ENCODE data around the gene HSF4. TPM values are rescaled to one million over a fixed set of nuclear protein-coding genes. Genes with fewer than 3 reads are reported as not detected.
"Not testable (repeated sequence)": the region's sequence is repeated elsewhere in the genome, so short reads cannot be mapped to it uniquely, and the experiment has no call there.

Gene HSF4
- total RNA-seq, 1 experiment from 2014 or later = 2.2 TPM

DNA sequence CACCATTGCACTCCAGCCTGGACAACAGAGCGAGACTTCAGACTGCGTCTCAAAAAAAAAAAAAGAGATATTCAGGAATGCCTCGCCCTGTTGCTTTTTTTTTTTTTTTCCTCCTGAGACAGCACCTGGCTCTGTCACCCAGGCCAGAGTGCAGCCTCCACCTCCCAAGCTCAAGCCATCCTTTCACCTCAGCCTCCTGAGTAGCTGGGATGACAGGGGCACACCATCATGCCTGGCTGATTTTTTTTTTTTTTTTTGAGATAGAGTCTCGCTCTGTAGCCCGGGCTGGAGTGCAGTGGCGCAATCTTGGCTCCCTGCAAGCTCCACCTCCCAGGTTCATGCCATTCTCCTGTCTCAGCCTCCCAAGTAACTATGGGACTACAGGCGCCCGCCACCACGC is 46.8 kb upstream of the HSF4 start:
- CTCF ChIA-PET = interaction anchor here (0.6 to 4.0 kb wide), 5 partner anchors 14 to 387 kb away, joined by 3 to 28 read pairs (median 4); no protein-coding TSS in a partner anchor
- Mint-ChIP-seq H3K27me3 (ENCODE audit: low read depth) (no peaks in the 10 kb centered on the region), H3K4me1 (peaks cover 7% of the 10 kb centered on the region; the same call in 1 of the 2 replicates), H3K4me3 (no peak overlapping the region), H3K27ac (no peak overlapping the region), H3K36me3 (peaks cover 7% of the 10 kb centered on the region; the same call in 1 of the 2 replicates), H3K9me3 (no peaks in the 10 kb centered on the region)
- TF ChIP-seq CBFB (CRISPR knock-in tag; IDR thresholded peaks at IDR 0.05; ENCODE audit: low read depth) (no peak), CREM (CRISPR knock-in tag; IDR thresholded peaks at IDR 0.05) (no peak), SP1 (CRISPR knock-in tag; conservative IDR thresholded peaks at IDR 0.05) (no peak), ZNF396 (CRISPR knock-in tag; IDR thresholded peaks at IDR 0.05; ENCODE audit: borderline replicate concordance) (no peak), NFATC4 (CRISPR knock-in tag; IDR thresholded peaks at IDR 0.05) (no peak), ZNF121 (CRISPR knock-in tag; IDR thresholded peaks at IDR 0.05) (no peak), FOXP1 (CRISPR knock-in tag; IDR thresholded peaks at IDR 0.05; ENCODE audit: borderline replicate concordance) (no peak), CREB1 (CRISPR knock-in tag; IDR thresholded peaks at IDR 0.05) (no peak), NR1H2 (CRISPR knock-in tag; IDR thresholded peaks at IDR 0.05) (no peak)
- TF ChIP-seq, protein P1, sequence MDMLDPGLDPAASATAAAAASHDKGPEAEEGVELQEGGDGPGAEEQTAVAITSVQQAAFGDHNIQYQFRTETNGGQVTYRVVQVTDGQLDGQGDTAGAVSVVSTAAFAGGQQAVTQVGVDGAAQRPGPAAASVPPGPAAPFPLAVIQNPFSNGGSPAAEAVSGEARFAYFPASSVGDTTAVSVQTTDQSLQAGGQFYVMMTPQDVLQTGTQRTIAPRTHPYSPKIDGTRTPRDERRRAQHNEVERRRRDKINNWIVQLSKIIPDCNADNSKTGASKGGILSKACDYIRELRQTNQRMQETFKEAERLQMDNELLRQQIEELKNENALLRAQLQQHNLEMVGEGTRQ (CRISPR knock-in tag; IDR thresholded peaks at IDR 0.05) = no peak
- TF ChIP-seq, protein P2, sequence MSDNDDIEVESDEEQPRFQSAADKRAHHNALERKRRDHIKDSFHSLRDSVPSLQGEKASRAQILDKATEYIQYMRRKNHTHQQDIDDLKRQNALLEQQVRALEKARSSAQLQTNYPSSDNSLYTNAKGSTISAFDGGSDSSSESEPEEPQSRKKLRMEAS (CRISPR knock-in tag; IDR thresholded peaks at IDR 0.05) = no peak
- TF ChIP-seq, protein P3, sequence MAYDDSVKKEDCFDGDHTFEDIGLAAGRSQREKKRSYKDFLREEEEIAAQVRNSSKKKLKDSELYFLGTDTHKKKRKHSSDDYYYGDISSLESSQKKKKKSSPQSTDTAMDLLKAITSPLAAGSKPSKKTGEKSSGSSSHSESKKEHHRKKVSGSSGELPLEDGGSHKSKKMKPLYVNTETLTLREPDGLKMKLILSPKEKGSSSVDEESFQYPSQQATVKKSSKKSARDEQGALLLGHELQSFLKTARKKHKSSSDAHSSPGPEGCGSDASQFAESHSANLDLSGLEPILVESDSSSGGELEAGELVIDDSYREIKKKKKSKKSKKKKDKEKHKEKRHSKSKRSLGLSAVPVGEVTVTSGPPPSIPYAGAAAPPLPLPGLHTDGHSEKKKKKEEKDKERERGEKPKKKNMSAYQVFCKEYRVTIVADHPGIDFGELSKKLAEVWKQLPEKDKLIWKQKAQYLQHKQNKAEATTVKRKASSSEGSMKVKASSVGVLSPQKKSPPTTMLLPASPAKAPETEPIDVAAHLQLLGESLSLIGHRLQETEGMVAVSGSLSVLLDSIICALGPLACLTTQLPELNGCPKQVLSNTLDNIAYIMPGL (CRISPR knock-in tag; IDR thresholded peaks at IDR 0.05) = no peak
- TF ChIP-seq, protein P4, sequence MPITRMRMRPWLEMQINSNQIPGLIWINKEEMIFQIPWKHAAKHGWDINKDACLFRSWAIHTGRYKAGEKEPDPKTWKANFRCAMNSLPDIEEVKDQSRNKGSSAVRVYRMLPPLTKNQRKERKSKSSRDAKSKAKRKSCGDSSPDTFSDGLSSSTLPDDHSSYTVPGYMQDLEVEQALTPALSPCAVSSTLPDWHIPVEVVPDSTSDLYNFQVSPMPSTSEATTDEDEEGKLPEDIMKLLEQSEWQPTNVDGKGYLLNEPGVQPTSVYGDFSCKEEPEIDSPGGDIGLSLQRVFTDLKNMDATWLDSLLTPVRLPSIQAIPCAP (CRISPR knock-in tag; IDR thresholded peaks at IDR 0.05) = no peak
- TF ChIP-seq, protein P5, sequence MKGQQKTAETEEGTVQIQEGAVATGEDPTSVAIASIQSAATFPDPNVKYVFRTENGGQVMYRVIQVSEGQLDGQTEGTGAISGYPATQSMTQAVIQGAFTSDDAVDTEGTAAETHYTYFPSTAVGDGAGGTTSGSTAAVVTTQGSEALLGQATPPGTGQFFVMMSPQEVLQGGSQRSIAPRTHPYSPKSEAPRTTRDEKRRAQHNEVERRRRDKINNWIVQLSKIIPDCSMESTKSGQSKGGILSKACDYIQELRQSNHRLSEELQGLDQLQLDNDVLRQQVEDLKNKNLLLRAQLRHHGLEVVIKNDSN (CRISPR knock-in tag; IDR thresholded peaks at IDR 0.05) = no peak
- TF ChIP-seq, protein P6, sequence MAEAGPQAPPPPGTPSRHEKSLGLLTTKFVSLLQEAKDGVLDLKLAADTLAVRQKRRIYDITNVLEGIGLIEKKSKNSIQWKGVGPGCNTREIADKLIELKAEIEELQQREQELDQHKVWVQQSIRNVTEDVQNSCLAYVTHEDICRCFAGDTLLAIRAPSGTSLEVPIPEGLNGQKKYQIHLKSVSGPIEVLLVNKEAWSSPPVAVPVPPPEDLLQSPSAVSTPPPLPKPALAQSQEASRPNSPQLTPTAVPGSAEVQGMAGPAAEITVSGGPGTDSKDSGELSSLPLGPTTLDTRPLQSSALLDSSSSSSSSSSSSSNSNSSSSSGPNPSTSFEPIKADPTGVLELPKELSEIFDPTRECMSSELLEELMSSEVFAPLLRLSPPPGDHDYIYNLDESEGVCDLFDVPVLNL (CRISPR knock-in tag; IDR thresholded peaks at IDR 0.05; ENCODE audit: borderline replicate concordance, low read depth) = no peak
- POLR2A ChIA-PET = interaction anchor here (0.7 kb wide), 1 partner anchor 164 kb away, joined by 5 read pairs; no protein-coding TSS in a partner anchor
- no peak for DNase-seq (ENCODE audit: low spot score)
- no peak for ATAC-seq

DNA sequence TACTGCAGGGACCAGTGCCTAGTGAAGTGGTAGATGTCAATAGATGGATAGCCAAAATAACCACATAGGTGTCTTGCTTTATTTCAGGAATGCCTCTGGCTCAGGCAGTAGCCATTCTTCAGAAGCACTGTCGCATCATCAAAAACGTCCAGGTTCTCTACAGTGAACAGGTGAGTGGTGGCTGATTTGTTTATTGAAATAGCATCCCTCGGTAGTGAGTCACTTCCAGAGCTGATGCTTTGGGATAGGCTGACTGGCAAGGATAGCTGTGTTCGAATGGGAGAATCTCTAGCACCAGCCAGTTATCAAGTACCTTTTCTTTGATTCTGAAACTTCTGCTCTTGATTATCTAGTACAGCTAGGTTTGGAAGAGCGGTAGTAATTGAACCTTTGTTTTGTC is 44.5 kb upstream of the HSF4 start:
- no peak for ATAC-seq
- Mint-ChIP-seq H3K4me3 (no peak overlapping the region), H3K4me1 (peaks cover 7% of the 10 kb centered on the region; the same call in 1 of the 2 replicates), H3K36me3 (peaks cover 11% of the 10 kb centered on the region; the same call in 1 of the 2 replicates), H3K27me3 (ENCODE audit: low read depth) (no peaks in the 10 kb centered on the region), H3K27ac (no peak overlapping the region), H3K9me3 (no peaks in the 10 kb centered on the region)
- TF ChIP-seq ZNF138 (CRISPR knock-in tag; conservative IDR thresholded peaks at IDR 0.05) (no peak), ZNF396 (CRISPR knock-in tag; IDR thresholded peaks at IDR 0.05; ENCODE audit: borderline replicate concordance) (no peak)
- TF ChIP-seq, protein P4 (CRISPR knock-in tag; IDR thresholded peaks at IDR 0.05) = no peak
- CTCF ChIA-PET = interaction anchor here (1.5 kb wide), 1 partner anchor 35 kb away, joined by 3 read pairs; no protein-coding TSS in a partner anchor
- DNase-seq (ENCODE audit: low spot score) = no peak
- POLR2A ChIA-PET = no interaction called here

DNA sequence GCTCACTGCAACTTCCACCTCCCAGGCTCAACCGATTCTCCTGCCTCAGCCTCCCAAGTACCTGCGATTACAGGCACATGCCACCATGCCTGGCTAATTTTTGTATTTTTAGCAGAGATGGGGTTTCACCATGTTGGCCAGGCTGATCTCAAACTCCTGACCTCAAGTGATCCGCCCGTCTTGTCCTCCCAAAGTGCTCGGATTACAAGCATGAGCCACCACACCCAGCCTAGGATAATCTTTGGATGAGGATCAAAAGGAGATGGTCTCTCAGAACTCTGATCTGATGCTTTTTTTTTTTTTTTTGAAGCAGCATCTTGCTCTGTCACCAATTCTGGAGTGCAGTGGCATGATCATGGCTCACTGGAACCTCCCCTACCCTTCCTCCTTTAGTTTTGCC is 41.7 kb upstream of the HSF4 start:
- H3K4me1 Mint-ChIP-seq; H3K9me3 Mint-ChIP-seq; H3K4me3 Mint-ChIP-seq; DNase-seq (ENCODE audit: low spot score); POLR2A ChIA-PET; H3K27me3 Mint-ChIP-seq (ENCODE audit: low read depth); H3K27ac Mint-ChIP-seq; ATAC-seq: not testable (repeated sequence)
- CTCF ChIA-PET = interaction anchor here (1.9 kb wide), 1 partner anchor 19 kb away, joined by 6 read pairs; no protein-coding TSS in a partner anchor
- H3K36me3 Mint-ChIP-seq = peaks cover 22% of the 10 kb centered on the region
